ENCODE results near the gene PEAK3. TPM values are rescaled to one million over a fixed set of nuclear protein-coding genes. Genes with fewer than 3 reads are reported as not detected.
A peak's percentile ranks its signal among the peaks of the same experiment; 100 is the strongest.

Gene PEAK3
- total RNA-seq, 1 donor, result 0.52 TPM

DNA sequence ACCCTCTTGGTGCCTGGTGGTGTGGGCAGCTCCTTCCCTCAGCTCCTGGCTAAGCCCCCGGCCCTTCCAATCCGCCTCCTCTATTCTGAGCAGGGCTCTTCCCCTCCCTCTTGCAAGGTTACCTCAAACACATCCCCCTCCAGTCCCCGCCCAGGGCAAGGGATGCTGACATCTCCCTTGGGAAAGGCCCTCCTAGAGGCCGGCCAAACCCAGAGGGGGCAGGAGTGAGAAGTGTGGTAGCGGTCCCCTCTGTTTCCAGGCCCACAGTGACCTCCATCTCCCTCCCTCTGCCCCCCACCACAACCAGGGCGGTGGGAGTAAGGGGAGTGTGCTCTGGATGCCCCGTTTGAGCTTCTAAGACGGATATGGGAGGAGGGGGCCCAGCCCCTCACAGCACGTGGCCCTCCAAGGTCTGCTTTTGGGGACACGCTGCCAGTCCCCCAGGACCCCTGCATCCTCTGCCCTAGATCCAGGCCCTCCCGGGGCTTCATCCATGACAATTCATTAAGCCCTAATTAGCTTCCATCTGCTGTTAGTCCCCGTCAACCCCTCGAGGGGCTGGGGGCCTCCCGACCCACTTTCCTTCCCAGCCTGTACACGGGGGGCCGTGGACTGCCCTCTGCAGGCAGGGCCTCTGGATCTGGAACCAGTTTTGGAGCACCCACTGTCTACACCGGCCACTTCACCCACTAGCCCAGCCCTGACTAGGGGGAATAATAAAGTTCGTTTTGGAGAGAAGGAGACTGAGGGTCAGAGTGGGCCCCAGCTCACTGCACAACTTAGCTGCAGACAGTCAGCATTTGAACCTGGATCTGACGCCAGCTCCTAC, 23.7 kb upstream of the PEAK3 start:
- peaks cover 35% of the 10 kb centered on the region for H3K4me1 ChIP-seq (ENCODE audit: insufficient read depth, low read length)
- no peak overlapping the region for H3K4me3 ChIP-seq (ENCODE audit: low read length)
- H3K27me3 ChIP-seq (ENCODE audit: insufficient read depth, low read length), result peaks cover 53% of the 10 kb centered on the region
- no peaks in the 10 kb centered on the region for H3K9me3 ChIP-seq (ENCODE audit: low read depth, low read length)

DNA sequence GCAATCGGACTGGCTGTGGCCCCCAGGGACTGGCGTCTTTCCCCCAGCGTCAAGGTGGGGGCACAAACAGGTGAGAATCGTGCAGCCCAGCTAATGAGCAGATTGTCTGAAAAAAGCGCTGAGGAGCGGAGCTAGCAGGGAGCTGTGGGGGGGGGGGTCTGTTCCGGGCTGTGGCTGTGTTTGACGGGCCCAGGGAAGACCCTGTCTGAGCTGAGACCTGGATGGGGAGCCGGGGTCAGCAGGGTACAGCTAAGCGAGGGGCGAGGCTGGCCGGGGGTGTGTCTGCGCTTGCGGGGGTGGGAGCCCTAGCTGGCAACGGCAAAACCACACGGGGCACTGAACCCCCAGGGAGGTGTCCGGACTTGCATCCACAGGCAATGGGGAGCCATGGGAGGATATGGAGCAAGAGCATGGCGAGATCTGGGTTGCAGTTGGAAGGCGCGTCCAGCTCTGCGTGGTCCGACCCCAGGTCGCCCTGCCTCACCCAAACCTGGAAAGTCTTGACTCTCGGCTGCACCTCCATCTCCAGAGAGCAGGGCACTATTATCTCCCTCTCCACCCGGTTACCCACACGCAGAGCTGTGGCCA, 21.3 kb upstream of the PEAK3 start:
- no peak overlapping the region for H3K4me3 ChIP-seq (ENCODE audit: low read length)
- H3K27me3 ChIP-seq (ENCODE audit: insufficient read depth, low read length), result peaks cover 37% of the 10 kb centered on the region
- H3K4me1 ChIP-seq (ENCODE audit: insufficient read depth, low read length), result peaks cover 38% of the 10 kb centered on the region
- H3K9me3 ChIP-seq (ENCODE audit: low read depth, low read length), result no peaks in the 10 kb centered on the region

- Histone ChIP-seq H3K27me3 (ENCODE audit: insufficient read depth, low read length) (peaks cover 33% of the 10 kb centered on the region), H3K4me3 (ENCODE audit: low read length) (no peak overlapping the region), H3K9me3 (ENCODE audit: low read depth, low read length) (no peaks in the 10 kb centered on the region), H3K4me1 (ENCODE audit: insufficient read depth, low read length) (peaks cover 36% of the 10 kb centered on the region)
Measured at GRCh38 chr19:2302319-2303210, 20.6 kb upstream of the PEAK3 start.

- Histone ChIP-seq H3K4me1 (ENCODE audit: insufficient read depth, low read length) (peaks cover 39% of the 10 kb centered on the region), H3K9me3 (ENCODE audit: low read depth, low read length) (no peaks in the 10 kb centered on the region), H3K27me3 (ENCODE audit: insufficient read depth, low read length) (peaks cover 16% of the 10 kb centered on the region), H3K4me3 (ENCODE audit: low read length) (no peak overlapping the region)
Measured at GRCh38 chr19:2300533-2300932, 18.6 kb upstream of the PEAK3 start.

- Histone ChIP-seq H3K4me1 (ENCODE audit: insufficient read depth, low read length) (peaks cover 46% of the 10 kb centered on the region), H3K27me3 (ENCODE audit: insufficient read depth, low read length) (no peaks in the 10 kb centered on the region), H3K9me3 (ENCODE audit: low read depth, low read length) (no peaks in the 10 kb centered on the region), H3K4me3 (ENCODE audit: low read length) (no peak overlapping the region)
Measured at GRCh38 chr19:2296141-2296540, 14.2 kb upstream of the PEAK3 start.

DNA sequence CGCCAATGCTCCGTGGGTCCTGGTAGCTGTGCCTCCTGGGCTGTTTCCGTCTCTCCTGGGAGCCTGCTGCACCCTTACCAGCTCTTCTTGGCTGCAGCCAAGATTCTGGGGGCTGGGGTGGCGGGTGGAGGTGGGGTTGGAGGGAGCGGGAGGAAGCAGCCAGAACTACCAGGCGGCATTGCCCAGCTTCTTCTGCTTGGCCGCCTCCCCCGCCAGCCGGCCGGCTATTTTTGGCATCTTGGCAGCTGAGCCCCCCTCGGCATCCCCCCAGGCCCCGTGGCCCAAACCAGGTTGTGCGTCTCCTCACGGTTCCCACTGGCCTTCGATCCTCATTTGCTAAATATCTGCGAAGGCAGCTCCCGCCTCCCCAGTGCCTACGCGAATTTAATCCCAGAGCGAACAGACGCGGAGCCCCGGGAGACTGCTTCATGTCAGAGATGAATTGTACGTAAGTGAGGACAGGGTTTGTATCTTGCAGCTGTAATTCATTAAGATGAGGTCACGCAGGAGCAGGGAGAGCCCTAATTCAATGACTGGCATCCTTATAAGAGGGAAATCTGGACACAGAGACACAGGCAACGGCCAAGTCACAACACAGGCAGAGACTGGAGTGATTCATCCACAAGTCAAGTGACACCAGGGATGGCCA, 12.8 kb upstream of the PEAK3 start:
- H3K4me3 ChIP-seq (ENCODE audit: low read length), result no peak overlapping the region

DNA sequence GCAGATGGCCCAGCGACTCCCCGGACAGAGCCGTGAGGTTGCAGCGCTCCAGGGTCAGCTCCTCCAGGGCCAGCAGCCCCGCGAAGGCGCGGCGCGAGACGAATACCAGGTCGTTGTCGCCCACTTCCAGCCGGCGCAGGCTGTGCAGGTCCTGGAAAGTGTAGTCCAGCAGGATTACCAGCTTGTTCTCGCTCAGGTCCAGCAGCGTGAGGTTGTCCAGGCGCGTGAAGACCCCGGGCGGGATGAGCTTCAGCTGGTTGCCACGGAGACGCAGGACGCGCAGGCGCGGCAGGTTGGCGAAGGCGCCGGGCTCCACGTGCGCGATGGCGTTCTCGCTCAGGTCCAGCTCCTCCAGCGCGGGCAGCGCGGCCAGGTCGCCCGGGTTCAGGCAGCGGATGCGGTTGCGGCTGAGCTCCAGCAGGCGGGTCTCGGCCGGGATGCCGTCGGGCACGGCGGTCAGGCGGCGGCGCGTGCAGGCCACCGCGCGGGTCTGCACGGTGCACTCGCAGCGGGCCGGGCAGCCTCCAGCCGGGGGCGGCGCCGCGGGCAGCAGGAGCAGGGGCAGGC, 9.3 kb upstream of the PEAK3 start:
- Histone ChIP-seq H3K27me3 (ENCODE audit: insufficient read depth, low read length) (no peaks in the 10 kb centered on the region), H3K9me3 (ENCODE audit: low read depth, low read length) (no peaks in the 10 kb centered on the region), H3K4me1 (ENCODE audit: insufficient read depth, low read length) (peaks cover 73% of the 10 kb centered on the region), H3K4me3 (ENCODE audit: low read length) (peak overlapping the region; percentile 55)

More for the DNA sequence above, 12.8 kb upstream of the PEAK3 start:
- H3K4me1 ChIP-seq (ENCODE audit: insufficient read depth, low read length), result peaks cover 42% of the 10 kb centered on the region
- no peaks in the 10 kb centered on the region for H3K9me3 ChIP-seq (ENCODE audit: low read depth, low read length)
- no peaks in the 10 kb centered on the region for H3K27me3 ChIP-seq (ENCODE audit: insufficient read depth, low read length)

DNA sequence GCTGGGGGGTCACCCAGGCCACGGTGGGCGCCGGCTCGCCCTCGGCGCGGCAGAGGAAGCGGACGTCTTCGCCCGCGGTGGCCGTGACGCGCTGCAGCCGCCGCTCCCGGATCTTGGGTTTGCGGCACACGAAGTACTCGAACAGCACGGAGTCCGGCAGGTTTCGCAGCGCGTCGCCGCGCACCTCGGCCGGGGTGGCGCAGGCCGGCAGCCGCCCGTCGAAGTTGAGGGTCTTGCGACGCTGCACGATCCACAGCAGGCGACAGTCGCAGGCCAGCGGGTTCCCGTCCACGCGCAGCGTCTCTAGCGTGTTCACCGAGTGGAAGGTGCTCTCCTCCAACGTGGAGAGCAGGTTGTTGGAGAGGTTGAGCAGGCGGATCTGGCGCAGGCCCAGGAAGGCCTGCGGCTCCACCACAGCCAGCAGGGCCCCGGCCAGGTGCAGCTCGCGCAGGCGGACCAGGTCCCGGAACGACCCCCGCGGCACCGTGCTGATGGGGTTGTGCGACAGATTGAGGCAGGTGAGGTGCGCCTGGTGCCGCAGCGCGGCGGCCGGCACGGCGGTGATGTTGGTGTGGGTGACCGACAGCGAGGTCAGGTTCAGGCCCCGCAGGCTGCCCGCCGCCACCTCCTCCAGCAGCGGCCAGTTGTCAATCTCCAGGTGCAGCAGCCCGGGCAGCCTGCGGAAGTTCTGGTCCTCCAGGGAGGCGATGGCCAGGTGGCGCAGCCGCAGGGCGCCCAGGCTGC, 8.6 kb upstream of the PEAK3 start:
- H3K9me3 ChIP-seq (ENCODE audit: low read depth, low read length), result no peaks in the 10 kb centered on the region
- no peaks in the 10 kb centered on the region for H3K27me3 ChIP-seq (ENCODE audit: insufficient read depth, low read length)
- peaks cover 71% of the 10 kb centered on the region for H3K4me1 ChIP-seq (ENCODE audit: insufficient read depth, low read length)
- H3K4me3 ChIP-seq (ENCODE audit: low read length), result peak overlapping the region; percentile 55

DNA sequence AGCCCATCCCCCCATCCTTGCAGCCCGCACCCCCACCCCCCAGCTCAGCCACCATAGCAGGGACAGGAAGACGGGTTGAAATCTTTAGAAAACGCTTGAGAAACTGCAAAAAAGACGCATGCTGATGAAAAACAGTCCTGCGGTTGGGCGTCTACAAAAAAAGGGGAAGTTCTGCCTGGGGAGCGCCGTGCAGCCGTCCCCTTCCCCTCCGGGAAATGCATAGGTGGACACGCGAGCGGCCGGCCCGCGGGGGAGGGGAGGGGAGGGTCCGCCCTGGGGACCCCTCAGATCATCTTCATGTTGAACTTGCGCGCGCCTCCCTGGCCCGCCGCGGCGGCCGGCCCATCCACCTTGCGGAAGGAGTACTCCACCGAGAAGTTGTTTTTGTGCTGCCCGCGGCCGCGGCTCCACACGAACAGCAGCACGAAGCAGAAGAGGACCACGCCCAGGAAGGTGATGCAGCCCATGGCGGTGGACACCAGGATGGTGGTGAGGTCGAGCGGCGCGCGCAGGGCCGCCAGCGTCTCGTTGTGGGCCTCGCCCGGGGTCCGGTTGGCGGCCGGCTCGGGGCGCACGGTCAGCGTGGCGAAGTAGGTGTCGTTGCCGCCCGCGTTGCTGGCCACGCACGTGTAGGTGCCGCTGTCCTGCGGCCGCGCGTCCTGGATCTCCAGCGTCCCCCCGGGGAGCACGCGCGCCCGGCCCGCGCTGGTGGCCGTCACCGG, 7.9 kb upstream of the PEAK3 start:
- Histone ChIP-seq H3K4me1 (ENCODE audit: insufficient read depth, low read length) (peaks cover 67% of the 10 kb centered on the region), H3K27me3 (ENCODE audit: insufficient read depth, low read length) (no peaks in the 10 kb centered on the region), H3K9me3 (ENCODE audit: low read depth, low read length) (no peaks in the 10 kb centered on the region), H3K4me3 (ENCODE audit: low read length) (peak overlapping the region; percentile 55)

GRCh38 chr19:2288818-2289713, 7.1 kb upstream of the PEAK3 start:
- Histone ChIP-seq H3K4me3 (ENCODE audit: low read length) (peak overlapping the region; percentile 17), H3K27me3 (ENCODE audit: insufficient read depth, low read length) (no peaks in the 10 kb centered on the region), H3K9me3 (ENCODE audit: low read depth, low read length) (no peaks in the 10 kb centered on the region), H3K4me1 (ENCODE audit: insufficient read depth, low read length) (peaks cover 64% of the 10 kb centered on the region)

GRCh38 chr19:2288338-2288817, 6.4 kb upstream of the PEAK3 start:
- H3K4me3 ChIP-seq (ENCODE audit: low read length), result no peak overlapping the region
- no peaks in the 10 kb centered on the region for H3K27me3 ChIP-seq (ENCODE audit: insufficient read depth, low read length)
- H3K4me1 ChIP-seq (ENCODE audit: insufficient read depth, low read length), result peaks cover 64% of the 10 kb centered on the region
- H3K9me3 ChIP-seq (ENCODE audit: low read depth, low read length), result no peaks in the 10 kb centered on the region

DNA sequence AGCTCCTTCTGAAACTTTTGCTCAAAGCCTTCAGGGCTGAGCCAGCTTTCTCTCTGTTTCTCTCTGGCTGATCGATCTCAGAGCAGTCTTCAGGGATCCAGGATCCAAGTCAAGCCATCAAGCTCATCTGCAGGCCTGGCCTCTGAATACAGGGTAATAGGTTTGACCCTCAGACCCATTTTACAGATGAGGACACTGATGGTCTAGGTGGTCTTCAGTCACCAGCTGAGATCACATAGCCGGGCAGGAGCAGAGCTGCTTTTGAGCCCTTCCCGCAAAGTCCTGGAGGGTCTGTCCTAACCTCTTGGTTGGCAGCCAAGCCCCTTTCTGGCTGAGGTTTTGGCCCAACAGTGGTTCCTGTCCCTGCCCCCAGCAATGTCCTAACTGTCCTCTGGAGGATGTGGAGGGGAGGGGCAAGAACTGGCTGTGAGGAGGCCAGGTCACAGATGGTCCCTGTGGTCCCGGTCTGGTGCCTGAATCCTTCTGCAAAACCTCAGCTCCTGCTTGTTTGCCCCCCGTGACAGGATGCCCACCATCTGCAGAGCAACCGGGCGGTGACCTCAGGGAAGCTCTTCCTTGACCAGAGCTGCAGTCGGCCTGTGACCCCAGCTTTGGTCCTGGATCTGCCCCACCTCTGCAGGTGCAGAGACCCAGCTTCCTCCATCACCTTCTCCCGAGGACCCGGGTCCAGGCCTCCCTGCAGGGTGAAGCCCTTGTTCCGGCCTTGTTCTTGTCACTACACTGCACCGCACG, 5.8 kb upstream of the PEAK3 start:
- Histone ChIP-seq H3K4me1 (ENCODE audit: insufficient read depth, low read length) (peaks cover 67% of the 10 kb centered on the region), H3K4me3 (ENCODE audit: low read length) (no peak overlapping the region), H3K27me3 (ENCODE audit: insufficient read depth, low read length) (no peaks in the 10 kb centered on the region), H3K9me3 (ENCODE audit: low read depth, low read length) (no peaks in the 10 kb centered on the region)

Data from mononuclear cell (primary cell).